Body of pancreas (tissue), 4 donors: ENCODE data around the gene ASB13. TPM values are rescaled to one million over a fixed set of nuclear protein-coding genes. Genes with fewer than 3 reads are reported as not detected.

Experiments
- ATAC-seq: fragments of 150-250 bp; one replicate; pipeline ENCODE4 v1.9.1; 2016
- DNase-seq, 4 donors: peaks; one replicate each; pipeline ENCODE4 v3.0.0-alpha.2; 2019
- H3K27ac ChIP-seq, 4 donors: fragments of 200-600 bp; sonication (generic); 1 replicate in 3 of 4; 2 replicates in 1 of 4; pipeline versions ENCODE4 v1.5.1 to v1.6.1; 2016 to 2019; ENCODE audit warnings: mild to moderate bottlenecking in 1 of 4, mixed read lengths in 1 of 4, moderate library complexity in 1 of 4
- H3K27me3 ChIP-seq, 2 donors: fragments of 200-600 bp; sonication (generic); one replicate each; pipeline ENCODE4 v1.6.0; 2016; ENCODE audit warnings: mild to moderate bottlenecking in 1 of 2
- H3K36me3 ChIP-seq, 2 donors: fragments of 200-600 bp; sonication (generic); replicated peaks in 1 of 2; 2 replicates each; pipeline ENCODE4 v1.5.1; 2016; ENCODE audit warnings: low read depth in 2 of 2; ENCODE audit not compliant: insufficient read depth in 1 of 2
- H3K4me1 ChIP-seq: fragments of 200-600 bp; sonication (generic); one replicate; pipeline ENCODE4 v1.6.0; 2016
- H3K4me3 ChIP-seq, 2 donors: fragments of 200-600 bp; sonication (generic); 1 replicate in 1 of 2; 2 replicates in 1 of 2; pipeline ENCODE4 v1.5.1; 2016 to 2019
- H3K9me3 ChIP-seq, 3 donors: fragments of 200-600 bp; sonication (generic); 1 replicate in 2 of 3; 2 replicates in 1 of 3; pipeline ENCODE4 v1.5.1; 2016
- CTCF ChIP-seq, 7 experiments: fragments of 450-650 bp in 4 of 7; fragments of 200-600 bp in 3 of 7; sonication (generic) in 3 of 7; IDR thresholded peaks; one replicate each; pipeline ENCODE4 v1.5.1; 2016 to 2019; ENCODE audit warnings: antibody characterized with exemption in 7 of 7
- POLR2A ChIP-seq, 3 donors: fragments of 450-650 bp; IDR thresholded peaks; one replicate each; pipeline ENCODE4 v1.6.1; 2016; ENCODE audit warnings: antibody characterized with exemption in 3 of 3, mild to moderate bottlenecking in 2 of 3
- WGBS, 2 donors: methylation state at CpG; one replicate each; pipeline ENCODE4 v1.1.5; 2017; 5-methylcytosine and 5-hydroxymethylcytosine counted together
- intact Hi-C: fragments of 100-400 bp; cut with DNase I; formaldehyde crosslinking; loops from one replicate; pipeline ENCODE4 v1.15.1; 2023
- total RNA-seq, 2 donors: library from RNA; depleted of rRNA; stranded (reverse); fragments of >200 nt; gene quantifications; one replicate each; pipeline ENCODE4 v1.1.0, GENCODE V29; 2016

Gene ASB13
- total RNA-seq, 2 donors from 2014 or later: 7.6 to 15.0 TPM

DNA sequence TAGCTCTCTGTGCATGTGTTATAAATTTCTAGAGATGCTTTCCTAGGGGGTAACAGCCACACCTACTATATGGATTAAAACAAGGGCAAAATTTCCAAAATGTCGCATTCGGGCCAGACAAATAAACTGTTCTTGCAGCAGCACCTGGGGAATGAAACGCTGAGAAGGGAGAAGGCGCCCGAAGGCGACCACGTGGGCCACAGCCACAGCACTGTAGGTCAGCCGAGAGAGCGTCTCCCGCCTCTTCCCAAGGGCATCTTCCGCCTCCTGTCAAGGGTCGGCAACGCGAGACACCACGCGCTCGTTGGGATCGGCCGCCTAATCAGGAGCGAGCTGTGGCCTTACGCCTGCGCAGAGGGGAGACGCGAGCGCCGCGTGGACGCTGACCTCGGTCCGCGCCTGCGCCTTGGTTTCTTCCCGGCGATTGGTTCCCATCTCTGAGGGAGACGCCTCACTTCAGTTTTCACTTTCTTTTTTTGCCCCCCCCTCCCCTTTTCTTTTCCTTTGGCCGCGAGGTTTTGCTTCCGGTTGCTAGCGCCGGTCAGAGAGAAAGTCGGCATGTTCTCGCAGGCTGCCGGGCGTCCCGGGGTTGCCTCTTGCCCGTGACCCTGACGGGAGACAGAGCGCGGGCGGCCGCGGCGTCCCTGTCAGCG lies 18.0 kb upstream of the ASB13 start, which contains the start of gene TASOR2:
Gene TASOR2 (plus strand): TSS at position 521 of the 653 bp plus-strand sequence. CDS start 35,805 bp downstream, outside the sequence.
- H3K9me3 ChIP-seq: no peaks in the 10 kb centered on the region
- ATAC-seq (peak; percentile 99), DNase-seq (peak; percentile 98)
- no peaks in the 10 kb centered on the region for H3K27me3 ChIP-seq
- H3K4me3 ChIP-seq: peak within 1 kb of the TSS; percentile 53 to 96
- intact Hi-C loops: no loop called here
- no peaks in the 10 kb centered on the region for H3K36me3 ChIP-seq
- TF ChIP-seq POLR2A (IDR thresholded peaks at IDR 0.05) (peak; percentile 43 to 73 (median 67)), CTCF (IDR thresholded peaks at IDR 0.05) (no peak)
- H3K27ac ChIP-seq: peak within 1 kb of the TSS; percentile 66 to 92 (median 78)
- WGBS, 2 donors: 1 to 2% methylated on average over 31 to 53 of the region's 54 CpGs
- peaks cover 16% of the 10 kb centered on the region for H3K4me1 ChIP-seq

DNA sequence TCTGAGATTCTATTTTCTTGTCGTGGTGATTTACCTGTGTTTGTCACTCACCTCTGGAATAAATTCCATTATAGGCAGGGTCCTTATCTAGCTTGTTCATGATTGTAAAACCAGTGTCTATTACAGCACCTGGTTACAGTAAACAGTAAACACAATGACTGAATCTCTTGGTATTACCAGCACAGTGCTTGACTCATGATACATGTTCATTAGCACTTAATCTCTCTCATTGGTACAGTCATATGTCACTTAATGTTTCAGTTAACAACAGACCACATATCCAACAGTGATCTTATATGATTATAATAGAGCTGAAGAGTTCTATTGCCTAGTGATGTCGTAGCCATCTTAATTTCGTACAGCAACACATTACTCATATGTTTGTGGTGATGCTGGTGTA lies 16.7 kb upstream of the ASB13 start:
- H3K9me3 ChIP-seq: no peaks in the 10 kb centered on the region

DNA sequence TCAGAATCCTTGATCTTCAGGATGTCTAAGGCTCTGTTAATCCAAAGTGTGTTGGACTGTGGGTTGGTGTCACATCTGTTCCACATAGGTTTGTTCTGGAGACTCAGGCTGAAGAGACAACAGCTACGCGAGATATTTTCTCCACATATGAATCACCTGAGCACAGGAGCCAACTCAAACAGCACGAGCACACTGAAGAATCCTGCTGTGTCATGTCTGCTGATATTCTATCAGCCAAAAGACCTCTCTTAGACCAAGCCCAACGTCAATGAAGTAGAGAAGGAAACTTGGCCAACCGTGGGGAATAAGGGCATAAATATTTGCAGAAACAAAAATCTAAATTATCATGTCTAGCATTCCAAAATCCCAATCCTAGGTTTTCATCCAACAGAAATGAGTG lies 15.5 kb upstream of the ASB13 start:
- WGBS, 2 donors: 58 to 65% methylated on average over 5 of the region's 5 CpGs

More for the DNA sequence above, 16.7 kb upstream of the ASB13 start:
- ATAC-seq (no peak), DNase-seq (no peak)
- Histone ChIP-seq H3K27ac (no peak overlapping the region), H3K27me3 (no peaks in the 10 kb centered on the region), H3K4me1 (peaks cover 16% of the 10 kb centered on the region), H3K36me3 (no peaks in the 10 kb centered on the region), H3K4me3 (no peak overlapping the region)
- WGBS, 2 donors: 63 to 75% methylated on average over 3 of the region's 3 CpGs
- intact Hi-C loops: no loop called here
- TF ChIP-seq POLR2A (IDR thresholded peaks at IDR 0.05): no peak
- no peak for TF ChIP-seq CTCF (IDR thresholded peaks at IDR 0.05)

GRCh38 chr10:5679606-5680005 lies 13.2 kb upstream of the ASB13 start:
- TF ChIP-seq POLR2A (IDR thresholded peaks at IDR 0.05) (no peak), CTCF (IDR thresholded peaks at IDR 0.05) (no peak)
- DNase-seq: no peak
- peaks cover 6% of the 10 kb centered on the region for H3K4me1 ChIP-seq
- no peaks in the 10 kb centered on the region for H3K36me3 ChIP-seq
- H3K9me3 ChIP-seq: peaks cover 0 to under 1% (median 0%) of the 10 kb centered on the region in 3 donors
- no peaks in the 10 kb centered on the region for H3K27me3 ChIP-seq
- H3K4me3 ChIP-seq: no peak overlapping the region
- WGBS, 2 donors: 75 to 78% methylated on average over 2 of the region's 2 CpGs
- no peak for ATAC-seq
- no peak overlapping the region for H3K27ac ChIP-seq
- intact Hi-C loops: no loop called here

More for the DNA sequence above, 15.5 kb upstream of the ASB13 start:
- intact Hi-C loops: no loop called here
- H3K27me3 ChIP-seq: no peaks in the 10 kb centered on the region
- TF ChIP-seq CTCF (IDR thresholded peaks at IDR 0.05): no peak
- no peak for TF ChIP-seq POLR2A (IDR thresholded peaks at IDR 0.05)
- H3K27ac ChIP-seq: no peak overlapping the region
- no peaks in the 10 kb centered on the region for H3K36me3 ChIP-seq
- H3K9me3 ChIP-seq: no peaks in the 10 kb centered on the region
- ATAC-seq (no peak), DNase-seq (no peak)
- H3K4me1 ChIP-seq: peaks cover 16% of the 10 kb centered on the region
- no peak overlapping the region for H3K4me3 ChIP-seq

- peaks cover 0 to 4% (median 0%) of the 10 kb centered on the region in 3 donors for H3K9me3 ChIP-seq
- no peak overlapping the region for H3K4me3 ChIP-seq
- H3K27ac ChIP-seq: no peak overlapping the region
- TF ChIP-seq CTCF (IDR thresholded peaks at IDR 0.05) (no peak), POLR2A (IDR thresholded peaks at IDR 0.05) (no peak)
- H3K36me3 ChIP-seq: no peaks in the 10 kb centered on the region
- H3K4me1 ChIP-seq: peaks cover 2% of the 10 kb centered on the region
- WGBS, 2 donors: 76% methylated on average over 3 of the region's 3 CpGs
- no peaks in the 10 kb centered on the region for H3K27me3 ChIP-seq
- ATAC-seq (no peak), DNase-seq (no peak)
- intact Hi-C loops: no loop called here
Observed at GRCh38 chr10:5679037-5679435, 12.6 kb upstream of the ASB13 start.
